Stimulated activated CD8-positive, alpha-beta memory T cell treated with anti-CD3 and anti-CD28 coated beads, Interleukin-12 subunit alpha, Interleukin-12 subunit beta, amount 100 ng/mL, for 24 hours (primary cell): Measurements from ENCODE around the gene SRC.

Experiments
- DNase-seq: peaks from one replicate; pipeline ENCODE4 v3.0.0-alpha.2; 2020; ENCODE audit errors: extremely low read depth

Gene SRC

GRCh38 chr20:37413023-37413334, 67.0 kb downstream of the SRC start:
- DNase-seq, result no peak

GRCh38 chr20:37413379-37413778, 67.4 kb downstream of the SRC start:
- DNase-seq, result no peak

- DNase-seq, result no peak
These were observed 68.5 kb downstream of the SRC start for GRCh38 chr20:37414224-37415035.

GRCh38 chr20:37415118-37416085, 69.5 kb downstream of the SRC start:
- no peak for DNase-seq

- DNase-seq, result no peak
These were observed 70.3 kb downstream of the SRC start for GRCh38 chr20:37416100-37416847.

GRCh38 chr20:37416848-37417616, 71.1 kb downstream of the SRC start:
- DNase-seq, result no peak

- no peak for DNase-seq
These were observed 71.9 kb downstream of the SRC start for GRCh38 chr20:37417617-37418467.

GRCh38 chr20:37418591-37419109, 72.7 kb downstream of the SRC start:
- DNase-seq, result no peak

GRCh38 chr20:37419307-37419706, 73.4 kb downstream of the SRC start:
- DNase-seq, result no peak

- DNase-seq, result no peak
These were observed 74.0 kb downstream of the SRC start for GRCh38 chr20:37419774-37420542.

GRCh38 chr20:37420610-37421009, 74.7 kb downstream of the SRC start:
- no peak for DNase-seq

- no peak for DNase-seq
These were observed 75.3 kb downstream of the SRC start for GRCh38 chr20:37421060-37421905.

GRCh38 chr20:37421988-37422387, 76.0 kb downstream of the SRC start:
- DNase-seq, result no peak

- DNase-seq, result no peak
These were observed 76.9 kb downstream of the SRC start for GRCh38 chr20:37422791-37423286.

GRCh38 chr20:37423545-37423944, 77.6 kb downstream of the SRC start:
- DNase-seq, result no peak

- DNase-seq, result no peak
These were observed 78.3 kb downstream of the SRC start for GRCh38 chr20:37424062-37424851.

GRCh38 chr20:37425103-37425625, 79.2 kb downstream of the SRC start:
- DNase-seq, result no peak
